GM18951 (cell line): ENCODE data around the gene PLA2G4D.

ENCODE experiments used
- POLR2A ChIP-seq: IDR thresholded peaks from 4 replicates; pipeline ENCODE4 v1.6.1; 2011; ENCODE audit warnings: mild to moderate bottlenecking; ENCODE audit not compliant: insufficient read length, insufficient read depth; ENCODE audit errors: extremely low read depth
- in situ Hi-C: fragments of 300-500 bp; cut with MboI; formaldehyde crosslinking; loops from one replicate; pipeline ENCODE4 v1.12.0; 2022; ENCODE audit warnings: low sequenced_read_pairs, mixed read lengths, inconsistent platforms; ENCODE audit not compliant: unreplicated experiment

PLA2G4D gene

DNA sequence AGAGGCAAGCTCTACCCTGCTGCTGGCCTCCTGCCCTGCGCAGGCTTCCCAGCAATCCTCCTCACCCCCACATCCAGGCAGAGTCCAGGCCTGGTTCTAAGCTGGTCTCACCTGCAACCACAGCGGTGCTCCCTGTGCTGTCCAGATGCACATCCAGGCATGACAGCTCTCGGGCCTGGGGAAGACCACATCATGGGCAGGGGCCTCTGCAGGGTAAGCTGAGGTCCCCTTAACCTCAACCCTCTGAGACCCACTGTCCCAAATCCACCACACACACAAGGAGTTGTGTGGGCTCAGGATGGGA is 10.8 kb downstream of the PLA2G4D start:
- in situ Hi-C loops: no loop called here

GRCh38 chr15:42082823-42083604 is 11.3 kb downstream of the PLA2G4D start:
- in situ Hi-C loops: no loop called here
- TF ChIP-seq POLR2A: no peak

More for the DNA sequence above, 10.8 kb downstream of the PLA2G4D start:
- TF ChIP-seq POLR2A: no peak

DNA sequence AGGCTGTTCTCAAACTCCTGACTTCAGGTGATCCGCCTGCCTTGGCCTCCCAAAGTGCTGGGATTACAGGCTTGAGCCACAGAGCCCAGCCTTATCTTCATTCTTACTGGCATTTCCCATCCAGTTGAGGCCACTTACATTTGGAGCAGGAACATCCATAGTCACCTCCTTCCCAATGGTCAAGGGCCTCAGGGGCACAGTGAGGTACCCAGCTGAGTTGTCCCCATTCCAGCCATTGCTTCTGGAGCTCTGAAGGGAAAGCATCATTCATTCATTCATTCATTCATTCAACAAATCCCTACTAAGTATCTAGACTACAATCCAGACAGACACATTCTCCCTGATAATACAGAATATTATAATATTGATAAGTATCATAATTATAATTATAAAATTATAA is 12.2 kb downstream of the PLA2G4D start:
- in situ Hi-C loops: no loop called here

GRCh38 chr15:42080919-42081830 is 13.2 kb downstream of the PLA2G4D start:
- in situ Hi-C loops: no loop called here
- TF ChIP-seq POLR2A: no peak

More for the DNA sequence above, 12.2 kb downstream of the PLA2G4D start:
- no peak for TF ChIP-seq POLR2A

DNA sequence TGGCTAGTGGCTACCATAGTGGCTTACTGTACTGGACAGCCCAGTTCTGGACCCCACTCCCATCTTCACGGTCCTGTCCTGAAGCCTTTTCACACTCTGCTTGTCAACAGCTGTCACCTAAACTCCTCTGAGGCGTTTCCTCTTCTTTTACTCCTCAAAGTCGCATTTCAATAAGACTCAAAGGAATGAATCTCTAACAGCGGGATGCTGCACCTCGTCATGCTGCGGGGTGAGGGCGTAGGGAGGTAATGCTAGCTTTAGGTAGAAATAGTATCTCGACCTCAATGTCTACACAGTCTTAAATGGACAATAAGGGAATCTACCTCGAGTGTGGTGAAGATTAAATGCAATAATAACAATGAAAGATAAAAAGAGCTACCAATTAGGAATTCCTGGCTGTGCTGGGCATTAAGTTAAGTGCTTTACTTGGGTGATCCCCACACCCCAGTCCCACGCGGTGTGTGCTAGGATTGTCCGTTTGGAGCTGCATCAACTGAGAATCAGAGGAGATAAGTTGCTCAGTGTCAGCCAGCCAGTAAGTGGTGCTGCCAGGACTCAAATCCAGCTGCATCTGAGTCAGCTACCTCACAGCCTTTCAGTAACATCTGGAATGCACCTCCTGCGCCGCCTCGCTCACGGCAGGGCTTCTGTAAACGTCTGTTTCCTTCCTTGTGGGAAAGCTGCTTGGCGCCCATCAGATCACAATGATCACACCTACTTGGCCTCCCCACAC is 14.0 kb downstream of the PLA2G4D start:
- in situ Hi-C loops: no loop called here
- TF ChIP-seq POLR2A: no peak

DNA sequence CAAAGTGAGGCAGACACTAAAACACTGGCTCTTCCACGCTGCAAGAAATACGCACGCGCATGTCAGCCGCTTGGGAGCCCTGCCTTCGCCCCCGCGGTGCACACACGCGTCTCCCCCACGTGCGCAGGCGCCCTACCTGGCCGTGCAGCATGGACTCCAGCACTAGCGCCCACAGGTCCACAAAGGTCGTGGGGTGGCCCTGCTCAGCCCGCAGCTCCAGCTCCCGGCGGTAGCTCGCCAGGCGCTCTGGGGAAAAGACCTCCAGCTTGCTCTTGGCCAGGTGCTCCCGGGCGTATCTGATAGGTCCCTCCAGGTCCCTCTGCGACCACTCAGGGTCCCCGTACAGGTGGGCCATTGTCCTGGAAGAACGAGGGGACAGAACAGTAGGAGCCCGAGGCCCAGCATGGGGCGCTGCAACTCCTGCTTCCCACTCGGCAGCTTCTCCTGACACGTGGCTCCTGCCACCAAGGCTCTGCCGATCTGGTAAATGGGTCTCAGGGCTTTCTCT is 14.9 kb downstream of the PLA2G4D start:
- in situ Hi-C loops: no loop called here
- TF ChIP-seq POLR2A: no peak

- no peak for TF ChIP-seq POLR2A
- in situ Hi-C loops: no loop called here
Observed at GRCh38 chr15:42078903-42079302, 15.5 kb downstream of the PLA2G4D start.

GRCh38 chr15:42077689-42078088 is 16.7 kb downstream of the PLA2G4D start:
- no peak for TF ChIP-seq POLR2A
- in situ Hi-C loops: no loop called here

DNA sequence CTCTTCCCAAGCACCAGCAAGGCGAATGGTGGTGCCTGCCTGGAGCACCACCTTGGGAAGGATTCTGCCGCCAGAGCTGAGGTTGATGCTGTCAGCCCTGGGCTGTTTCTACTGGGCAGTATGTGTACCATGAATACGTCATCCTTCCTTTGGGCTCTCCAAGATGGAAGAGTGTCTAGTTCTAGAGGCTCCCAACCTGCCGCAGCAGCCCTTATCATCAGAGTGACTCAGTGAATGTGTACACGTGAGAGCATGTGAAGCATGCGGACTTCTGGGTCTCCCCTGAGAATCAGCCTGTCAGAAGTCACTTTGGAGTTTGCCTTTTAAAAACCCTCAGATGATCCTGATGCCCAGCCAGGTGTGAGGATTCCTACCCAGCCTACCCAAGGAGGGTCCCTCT is 20.9 kb downstream of the PLA2G4D start:
- TF ChIP-seq POLR2A: no peak
- in situ Hi-C loops: no loop called here

GRCh38 chr15:42072141-42072685 is 22.1 kb downstream of the PLA2G4D start:
- no peak for TF ChIP-seq POLR2A
- in situ Hi-C loops: no loop called here

DNA sequence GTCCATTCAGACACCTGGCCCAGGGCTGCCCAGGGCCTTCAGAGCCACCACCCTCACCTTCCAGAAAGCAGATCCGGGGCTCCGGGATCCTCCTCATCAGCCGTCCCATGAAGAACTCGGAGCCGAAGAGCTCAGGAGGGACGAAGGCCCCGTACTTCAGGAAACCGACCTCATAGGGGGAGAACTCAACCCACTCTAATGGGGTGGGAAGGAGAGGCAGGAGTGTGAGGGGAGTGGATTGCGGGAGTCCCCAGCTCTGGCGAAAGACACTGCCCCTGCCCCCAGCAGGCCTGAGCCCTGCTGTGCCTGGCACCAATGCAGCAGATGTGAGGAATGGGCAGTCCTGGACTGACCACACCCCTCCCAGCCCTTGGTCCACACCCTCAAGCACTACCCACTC is 22.6 kb downstream of the PLA2G4D start:
- in situ Hi-C loops: no loop called here

GRCh38 chr15:42070976-42071350 is 23.4 kb downstream of the PLA2G4D start:
- no peak for TF ChIP-seq POLR2A
- in situ Hi-C loops: no loop called here

More for the DNA sequence above, 22.6 kb downstream of the PLA2G4D start:
- TF ChIP-seq POLR2A: no peak
